CD8-positive, alpha-beta memory T cell (primary cell): Measurements from ENCODE around the gene IFNAR1. TPM values are rescaled to one million over a fixed set of nuclear protein-coding genes. Genes with fewer than 3 reads are reported as not detected.
"Not testable (repeated sequence)": the region's sequence is repeated elsewhere in the genome, so short reads cannot be mapped to it uniquely, and the experiment has no call there.

Source experiments
- CTCF ChIA-PET: fragments of 350-600 bp; sonication (Branson Sonifier 250); formaldehyde crosslinking; loops from one replicate; lab custom pipeline; 2021; ENCODE audit warnings: antibody characterized with exemption; lab: Charles Lee
- POLR2A ChIA-PET: fragments of 350-600 bp; sonication (Branson Sonifier 250); formaldehyde crosslinking; loops from one replicate; lab custom pipeline; 2021; ENCODE audit warnings: antibody characterized with exemption; lab: Charles Lee
- DNase-seq, 5 donors: peaks; one replicate each; pipeline versions ENCODE4 v3.0.0 to v3.0.0-alpha.2; 2020 to 2022; ENCODE audit warnings: mixed read lengths in 1 of 5
- H3K27ac ChIP-seq: one replicate; pipeline ENCODE4 v1.7.0; 2013; ENCODE audit warnings: low read depth, mild to moderate bottlenecking, low read length, moderate library complexity
- H3K27me3 ChIP-seq: 2 replicates; pipeline ENCODE4 v1.7.0; 2013; ENCODE audit warnings: low read length, mild to moderate bottlenecking; ENCODE audit not compliant: insufficient read depth, poor library complexity, severe bottlenecking
- H3K36me3 ChIP-seq: 2 replicates; pipeline ENCODE4 v1.7.0; 2013; ENCODE audit warnings: mild to moderate bottlenecking, low read length, moderate library complexity; ENCODE audit not compliant: insufficient read depth
- H3K4me1 ChIP-seq: 2 replicates; pipeline ENCODE4 v1.7.0; 2013; ENCODE audit warnings: mild to moderate bottlenecking, low read length, moderate library complexity; ENCODE audit not compliant: insufficient read depth
- H3K4me3 ChIP-seq: 2 replicates; pipeline ENCODE4 v1.7.0; 2013; ENCODE audit warnings: mild to moderate bottlenecking, low read length
- H3K9me3 ChIP-seq: 2 replicates; pipeline ENCODE4 v1.7.0; 2013; ENCODE audit warnings: mild to moderate bottlenecking, low read length
- H3K27ac Mint-ChIP-seq, 8 donors: one replicate each; pipeline ENCODE4 v1.8.0; 2020 to 2021; ENCODE audit warnings: mixed read lengths in 8 of 8, mild to moderate bottlenecking in 6 of 8, inconsistent platforms in 3 of 8, moderate library complexity in 3 of 8
- H3K27me3 Mint-ChIP-seq, 2 donors: one replicate each; pipeline ENCODE4 v1.8.0; 2020 to 2021; ENCODE audit warnings: mixed read lengths in 2 of 2, mild to moderate bottlenecking in 1 of 2, moderate library complexity in 1 of 2
- H3K36me3 Mint-ChIP-seq, 3 donors: one replicate each; pipeline ENCODE4 v1.8.0; 2020 to 2021; ENCODE audit warnings: mixed read lengths in 3 of 3, inconsistent platforms in 1 of 3, mild to moderate bottlenecking in 1 of 3
- H3K4me1 Mint-ChIP-seq, 3 donors: one replicate each; pipeline ENCODE4 v1.8.0; 2020 to 2021; ENCODE audit warnings: mixed read lengths in 3 of 3, inconsistent platforms in 1 of 3, mild to moderate bottlenecking in 1 of 3
- H3K4me3 Mint-ChIP-seq, 7 donors: one replicate each; pipeline ENCODE4 v1.8.0; 2020 to 2021; ENCODE audit warnings: mixed read lengths in 7 of 7, mild to moderate bottlenecking in 6 of 7, moderate library complexity in 4 of 7, inconsistent platforms in 2 of 7
- H3K9me3 Mint-ChIP-seq, 5 donors: one replicate each; pipeline ENCODE4 v1.8.0; 2020 to 2022; ENCODE audit warnings: mixed read lengths in 5 of 5, mild to moderate bottlenecking in 3 of 5, moderate library complexity in 2 of 5, inconsistent platforms in 1 of 5
- polyA plus RNA-seq: library from polyadenylated mRNA; unstranded; fragments of 300-500 nt; fragmentation: Illumina TruSeq; gene quantifications from one replicate; pipeline ENCODE4 v1.2.3, GENCODE V29; 2021
- total RNA-seq, 2 experiments: library from RNA; stranded (reverse); gene quantifications; one replicate each; pipeline ENCODE4 v1.2.3, GENCODE V29; 2021

The IFNAR1 gene
- total and polyA plus RNA-seq, 3 experiments from 2014 or later = 31.6 to 54.6 (median 34.1) TPM

DNA sequence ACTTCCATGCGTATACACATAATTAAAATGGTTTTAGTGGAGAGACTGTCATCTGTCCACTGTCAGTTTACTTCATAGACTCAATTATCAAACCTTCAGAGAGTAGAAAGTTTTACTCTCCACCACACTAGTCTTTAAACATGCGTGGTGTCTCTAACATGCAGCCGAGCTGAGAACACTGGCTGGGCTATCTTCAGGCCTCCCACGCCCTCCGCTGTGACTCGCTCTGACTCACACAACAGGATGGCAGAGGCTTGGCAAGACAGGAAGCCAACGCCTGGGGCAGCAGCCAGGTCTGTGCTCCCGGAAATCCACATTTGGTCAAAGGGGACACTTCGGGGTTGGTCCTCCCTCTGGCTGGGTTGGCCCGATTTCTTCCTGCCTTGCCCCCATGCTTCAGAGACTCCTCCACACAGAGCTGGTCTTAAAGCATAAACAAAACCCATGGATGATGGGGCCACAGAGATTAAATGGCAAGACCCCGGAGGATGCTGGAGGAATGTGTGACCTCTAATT, 55.8 kb downstream of the IFNAR1 start:
- peak overlapping the region; percentile 3 for H3K27ac ChIP-seq
- DNase-seq = peak; percentile 60 to 89 (median 69)
- Mint-ChIP-seq H3K4me1 (peaks cover 55 to 63% (median 60%) of the 10 kb centered on the region in 3 donors), H3K27ac (peak overlapping the region; percentile 4 to 87 (median 64)), H3K27me3 (peaks cover 13 to 19% of the 10 kb centered on the region in 2 donors), H3K36me3 (peaks cover 0 to 2% (median 0%) of the 10 kb centered on the region in 3 donors), H3K4me3 (peak overlapping the region; percentile 26 to 75 (median 56)), H3K9me3 (no peaks in the 10 kb centered on the region)
- no peaks in the 10 kb centered on the region for H3K9me3 ChIP-seq
- ChIA-PET CTCF (interaction anchor here (1.0 to 2.1 kb wide), 7 partner anchors 19 to 609 kb away, joined by 3 to 10 read pairs (median 3); partner anchors contain the start of genes PAXBP1 and TMEM50B), POLR2A (interaction anchor here (1.0 kb wide), 1 partner anchor 56 kb away, joined by 4 read pairs; the partner anchor contains the start of gene IFNAR1)
- H3K36me3 ChIP-seq = no peaks in the 10 kb centered on the region
- peaks cover 58% of the 10 kb centered on the region for H3K4me1 ChIP-seq
- no peak overlapping the region for H3K4me3 ChIP-seq
- no peaks in the 10 kb centered on the region for H3K27me3 ChIP-seq

- ChIA-PET CTCF (interaction anchor here (1.0 to 2.1 kb wide), 3 partner anchors 20 to 610 kb away, joined by 3 to 10 read pairs (median 5); partner anchors contain the start of gene PAXBP1), POLR2A (interaction anchor here (0.7 kb wide), 1 partner anchor 21 kb away, joined by 3 read pairs; no protein-coding TSS in a partner anchor)
- peak overlapping the region in 2 of 7 donors; percentile 65 to 67 for H3K4me3 Mint-ChIP-seq
- H3K9me3 Mint-ChIP-seq, H3K36me3 Mint-ChIP-seq, H3K4me3 ChIP-seq, H3K9me3 ChIP-seq, H3K27me3 ChIP-seq, H3K27ac ChIP-seq, H3K36me3 ChIP-seq, DNase-seq: not testable (repeated sequence)
- peaks cover 9 to 19% of the 10 kb centered on the region in 2 donors for H3K27me3 Mint-ChIP-seq
- peaks cover 56 to 69% (median 62%) of the 10 kb centered on the region in 3 donors for H3K4me1 Mint-ChIP-seq
- peak overlapping the region in 3 of 8 donors; percentile 34 to 87 (median 85) for H3K27ac Mint-ChIP-seq
- peaks cover 60% of the 10 kb centered on the region for H3K4me1 ChIP-seq
Observed at GRCh38 chr21:33381381-33381780, 56.6 kb downstream of the IFNAR1 start.

DNA sequence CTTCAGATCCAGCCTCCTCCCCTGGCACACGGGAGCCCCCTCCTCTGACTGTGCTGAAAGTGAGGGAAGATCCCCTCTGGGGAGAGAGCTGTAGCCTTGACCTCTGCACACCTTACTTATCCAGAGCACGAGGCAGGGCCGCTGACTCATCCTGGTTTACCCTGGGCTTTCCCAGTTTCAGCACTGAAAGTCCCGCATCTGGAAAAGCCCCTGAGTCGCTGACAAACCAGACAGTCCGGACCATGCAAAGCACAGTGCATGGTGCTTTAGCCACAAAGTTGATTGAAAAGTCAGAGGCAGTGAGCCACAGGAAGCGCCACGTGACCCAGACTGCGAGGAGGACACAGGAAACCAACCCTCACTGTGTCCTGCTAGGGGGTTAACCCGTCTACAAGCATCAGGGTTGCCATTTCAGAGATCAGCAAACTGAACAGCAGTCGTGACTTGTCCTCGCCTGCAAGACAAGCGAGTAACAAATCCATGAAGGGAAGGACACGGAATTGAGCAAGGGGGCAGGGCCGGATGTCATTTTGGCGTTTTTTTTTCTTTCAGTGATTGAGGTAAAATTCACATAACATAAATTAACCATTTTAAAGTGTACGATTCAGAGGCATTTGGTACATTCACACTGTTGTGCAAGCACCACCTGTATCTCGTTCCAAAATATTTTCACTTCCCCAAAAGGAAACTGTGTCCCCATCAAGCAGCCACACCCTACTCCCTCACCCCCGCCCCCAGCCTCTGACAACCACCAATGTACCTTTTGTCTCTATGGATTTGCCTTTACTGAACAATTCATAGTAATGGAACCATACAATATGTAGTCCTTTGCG, 58.5 kb downstream of the IFNAR1 start:
- H3K27ac Mint-ChIP-seq = peak overlapping the region; percentile 1 to 91 (median 76)
- Histone ChIP-seq H3K27ac (no peak overlapping the region), H3K36me3 (no peaks in the 10 kb centered on the region), H3K4me3 (peak overlapping the region; percentile 54), H3K27me3 (peaks cover under 1% of the 10 kb centered on the region), H3K4me1 (peaks cover 60% of the 10 kb centered on the region), H3K9me3 (no peaks in the 10 kb centered on the region)
- H3K4me1 Mint-ChIP-seq = peaks cover 56 to 70% (median 62%) of the 10 kb centered on the region in 3 donors
- peak; percentile 47 to 83 (median 55) for DNase-seq
- H3K36me3 Mint-ChIP-seq = peaks cover 0 to 2% (median 0%) of the 10 kb centered on the region in 3 donors
- H3K27me3 Mint-ChIP-seq = peaks cover 6 to 18% of the 10 kb centered on the region in 2 donors
- no peaks in the 10 kb centered on the region for H3K9me3 Mint-ChIP-seq
- POLR2A ChIA-PET = interaction anchor here (0.6 to 1.3 kb wide), 2 partner anchors 22 to 1668 kb away, joined by 4 to 6 read pairs; no protein-coding TSS in a partner anchor
- H3K4me3 Mint-ChIP-seq = peak overlapping the region; percentile 77 to 90 (median 85)
- CTCF ChIA-PET = interaction anchor here (1.3 to 5.3 kb wide), 3 partner anchors 8 to 22 kb away, joined by 3 to 34 read pairs (median 4); no protein-coding TSS in a partner anchor

DNA sequence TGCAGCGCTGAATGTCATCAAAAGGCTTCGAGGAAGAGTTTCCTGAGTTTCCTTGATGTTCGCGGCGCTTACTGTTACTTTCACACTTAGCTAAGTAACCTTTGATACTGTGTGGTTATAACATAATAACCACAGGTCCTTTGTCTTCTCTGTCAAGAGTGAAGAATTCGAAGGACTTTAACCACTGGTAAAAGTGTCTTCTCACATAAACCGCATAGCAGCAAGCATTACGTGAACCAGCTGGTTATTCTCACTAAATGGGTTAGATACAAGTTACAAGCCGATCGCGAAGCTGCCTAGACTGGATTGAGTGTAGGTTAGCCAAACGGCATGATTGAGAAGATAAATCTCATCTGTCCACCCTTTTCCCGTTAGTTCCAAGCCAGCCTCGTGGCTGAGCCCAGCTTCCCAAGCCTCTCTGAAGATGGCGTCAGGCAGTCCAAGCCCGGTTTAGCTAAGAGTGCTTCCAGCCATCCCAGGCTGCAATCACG, 60.1 kb downstream of the IFNAR1 start:
- Histone ChIP-seq H3K27ac (no peak overlapping the region), H3K36me3 (no peaks in the 10 kb centered on the region), H3K27me3 (peaks cover 10% of the 10 kb centered on the region), H3K9me3 (no peaks in the 10 kb centered on the region), H3K4me1 (peaks cover 55% of the 10 kb centered on the region), H3K4me3 (peak overlapping the region; percentile 45)
- Mint-ChIP-seq H3K36me3 (no peaks in the 10 kb centered on the region), H3K27ac (peak overlapping the region in 6 of 8 donors; percentile 57 to 85 (median 68)), H3K27me3 (peaks cover 18 to 29% of the 10 kb centered on the region in 2 donors), H3K9me3 (no peaks in the 10 kb centered on the region), H3K4me3 (peak overlapping the region; percentile 63 to 80 (median 76)), H3K4me1 (peaks cover 52 to 64% (median 56%) of the 10 kb centered on the region in 3 donors)
- ChIA-PET POLR2A (interaction anchor here (0.6 to 2.4 kb wide), 9 partner anchors 18 to 96 kb away, joined by 3 to 37 read pairs (median 4); partner anchors contain the start of gene IFNAR1), CTCF (interaction anchor here (0.7 to 5.3 kb wide), 9 partner anchors 10 to 199 kb away, joined by 3 to 34 read pairs (median 4); partner anchors contain the start of gene IFNAR1)
- DNase-seq = peak in 4 of 5 donors; percentile 20 to 86 (median 74)

GRCh38 chr21:33386222-33386784, 61.5 kb downstream of the IFNAR1 start:
- Histone ChIP-seq H3K27me3 (peaks cover 13% of the 10 kb centered on the region), H3K27ac (no peak overlapping the region), H3K36me3 (no peaks in the 10 kb centered on the region), H3K9me3 (no peaks in the 10 kb centered on the region), H3K4me3 (no peak overlapping the region), H3K4me1 (peaks cover 41% of the 10 kb centered on the region)
- no peaks in the 10 kb centered on the region for H3K36me3 Mint-ChIP-seq
- H3K27ac Mint-ChIP-seq = no peak overlapping the region
- H3K4me1 Mint-ChIP-seq = peaks cover 38 to 50% (median 42%) of the 10 kb centered on the region in 3 donors
- peaks cover 22 to 39% of the 10 kb centered on the region in 2 donors for H3K27me3 Mint-ChIP-seq
- ChIA-PET POLR2A (interaction anchor here (2.4 kb wide), 1 partner anchor 25 kb away, joined by 37 read pairs; no protein-coding TSS in a partner anchor), CTCF (interaction anchor here (1.2 to 5.3 kb wide), 2 partner anchors 25 to 59 kb away, joined by 4 to 34 read pairs; no protein-coding TSS in a partner anchor)
- no peak overlapping the region for H3K4me3 Mint-ChIP-seq
- H3K9me3 Mint-ChIP-seq = no peaks in the 10 kb centered on the region
- DNase-seq = no peak

- H3K4me1 Mint-ChIP-seq = peaks cover 31 to 40% (median 34%) of the 10 kb centered on the region in 3 donors
- H3K9me3 Mint-ChIP-seq = no peaks in the 10 kb centered on the region
- H3K27ac Mint-ChIP-seq = peak overlapping the region in 1 of 8 donors; percentile 29
- no peaks in the 10 kb centered on the region for H3K9me3 ChIP-seq
- DNase-seq = no peak
- CTCF ChIA-PET = interaction anchor here (1.2 to 5.3 kb wide), 2 partner anchors 26 to 58 kb away, joined by 4 to 34 read pairs; no protein-coding TSS in a partner anchor
- H3K27me3 ChIP-seq = peaks cover 13% of the 10 kb centered on the region
- H3K36me3 ChIP-seq = no peaks in the 10 kb centered on the region
- peaks cover 25 to 44% of the 10 kb centered on the region in 2 donors for H3K27me3 Mint-ChIP-seq
- H3K4me3 Mint-ChIP-seq = no peak overlapping the region
- H3K4me1 ChIP-seq = peaks cover 34% of the 10 kb centered on the region
- no peak overlapping the region for H3K4me3 ChIP-seq
- POLR2A ChIA-PET = no interaction called here
- no peak overlapping the region for H3K27ac ChIP-seq
- H3K36me3 Mint-ChIP-seq = no peaks in the 10 kb centered on the region
Observed at GRCh38 chr21:33387294-33387693, 62.5 kb downstream of the IFNAR1 start.

DNA sequence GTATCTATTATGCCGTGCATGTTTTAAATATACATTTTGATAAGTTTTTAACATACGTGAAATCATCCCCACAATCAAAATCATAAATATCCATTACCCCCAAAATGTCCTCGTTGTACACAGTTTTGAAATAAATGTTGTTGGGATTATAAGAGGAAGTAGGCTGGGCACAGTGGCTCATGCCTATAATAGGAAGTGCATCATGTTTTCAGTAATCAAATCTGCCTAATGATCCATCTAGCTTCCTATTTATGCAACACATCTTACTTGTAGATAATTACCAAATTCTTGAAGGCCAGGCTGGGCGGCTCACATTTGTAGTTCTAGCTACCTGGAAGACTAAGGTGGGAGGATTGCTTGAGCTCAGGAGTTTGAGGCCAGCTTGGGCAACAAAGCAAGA, 63.4 kb downstream of the IFNAR1 start:
- POLR2A ChIA-PET = no interaction called here

More for the DNA sequence above, 63.4 kb downstream of the IFNAR1 start:
- no peaks in the 10 kb centered on the region for H3K36me3 ChIP-seq
- Mint-ChIP-seq H3K4me3 (no peak overlapping the region), H3K27me3 (peaks cover 31 to 47% of the 10 kb centered on the region in 2 donors), H3K9me3 (no peaks in the 10 kb centered on the region), H3K4me1 (peaks cover 22 to 31% (median 25%) of the 10 kb centered on the region in 3 donors), H3K27ac (no peak overlapping the region), H3K36me3 (no peaks in the 10 kb centered on the region)
- DNase-seq = no peak
- no peak overlapping the region for H3K4me3 ChIP-seq
- H3K27me3 ChIP-seq = peaks cover 13% of the 10 kb centered on the region
- CTCF ChIA-PET = interaction anchor here (5.3 kb wide), 1 partner anchor 27 kb away, joined by 34 read pairs; no protein-coding TSS in a partner anchor
- peaks cover 25% of the 10 kb centered on the region for H3K4me1 ChIP-seq
- H3K27ac ChIP-seq = no peak overlapping the region
- H3K9me3 ChIP-seq = no peaks in the 10 kb centered on the region
